Stomach (tissue), 9 donors: Measurements from ENCODE around the gene FAM240B. TPM values are rescaled to one million over a fixed set of nuclear protein-coding genes. Genes with fewer than 3 reads are reported as not detected.

Experiments used
- DNase-seq, 2 donors: peaks; one replicate each; pipeline versions ENCODE4 v3.0.0 to v3.0.0-alpha.2; 2013 to 2019
- H3K27ac ChIP-seq, 5 donors: fragments of 200-600 bp in 4 of 5; sonication (generic) in 4 of 5; one replicate each; pipeline ENCODE4 v1.5.1; 2013 to 2019; ENCODE audit warnings: mild to moderate bottlenecking in 1 of 5, moderate library complexity in 1 of 5
- H3K27me3 ChIP-seq, 3 donors: fragments of 200-600 bp; sonication (generic); one replicate each; pipeline ENCODE4 v1.5.1; 2017 to 2019; ENCODE audit warnings: mixed run types in 1 of 3
- H3K36me3 ChIP-seq, 4 donors: fragments of 200-600 bp; sonication (generic); 1 replicate in 3 of 4; 2 replicates in 1 of 4; pipeline ENCODE4 v1.5.1; 2016 to 2019
- H3K4me1 ChIP-seq, 4 donors: fragments of 200-600 bp; sonication (generic); one replicate each; pipeline ENCODE4 v1.5.1; 2016 to 2019
- H3K4me3 ChIP-seq, 4 donors: fragments of 200-600 bp; sonication (generic) in 3 of 4; one replicate each; pipeline ENCODE4 v1.5.1; 2016 to 2019; ENCODE audit warnings: mild to moderate bottlenecking in 1 of 4
- H3K9me3 ChIP-seq, 4 donors: fragments of 200-600 bp; sonication (generic); one replicate each; pipeline ENCODE4 v1.5.1; 2016 to 2019
- EP300 ChIP-seq: sonication (generic); formaldehyde crosslinking; IDR thresholded peaks from one replicate; pipeline ENCODE4 v1.6.1; 2017; ENCODE audit warnings: antibody characterized with exemption
- POLR2A ChIP-seq, 4 donors: fragments of 450-650 bp; IDR thresholded peaks; one replicate each; pipeline ENCODE4 v1.6.1; 2016; ENCODE audit warnings: antibody characterized with exemption in 4 of 4, control low read depth in 2 of 4, mild to moderate bottlenecking in 1 of 4, moderate library complexity in 1 of 4
- POLR2AphosphoS5 ChIP-seq, 3 donors: sonication (generic); formaldehyde crosslinking; IDR thresholded peaks; one replicate each; pipeline ENCODE4 v1.6.1; 2016; ENCODE audit warnings: antibody characterized with exemption in 3 of 3
- WGBS, 5 donors: extraction: QIAGEN DNeasy Blood & Tissue Kit in 3 of 5; methylation state at CpG; one replicate each; pipeline versions ENCODE4 v1.1.5 to v1.1.7; 2013 to 2018; 5-methylcytosine and 5-hydroxymethylcytosine counted together
- intact Hi-C: fragments of 100-400 bp; cut with DNase I; formaldehyde crosslinking; loops from one replicate; pipeline ENCODE4 v1.15.1; 2023; ENCODE audit warnings: low total_unique reads
- polyA plus RNA-seq, 3 donors: library from polyadenylated mRNA; stranded (reverse); fragments of 200-250 nt; gene quantifications; one replicate each; pipeline ENCODE4 v1.2.3, GENCODE V29; 2013
- total RNA-seq, 5 donors: library from RNA; depleted of rRNA; stranded (reverse); fragments of >200 nt; gene quantifications; one replicate each; pipeline versions ENCODE4 v1.1.0 to v1.2.3, GENCODE V29; 2014 to 2016
- TF ChIP-seq, protein P1 (sequence below), 7 experiments: fragments of 450-650 bp in 4 of 7; fragments of 200-600 bp in 3 of 7; sonication (generic) in 3 of 7; IDR thresholded peaks; one replicate each; pipeline ENCODE4 v1.5.1; 2016 to 2019; ENCODE audit warnings: antibody characterized with exemption in 7 of 7, control low read depth in 2 of 7, mild to moderate bottlenecking in 1 of 7
- donor health status: healthy with polysubstance abuse.
- donor health status: Bipolar disorder and iron deficiency.
- donor health status: healthy.

Gene FAM240B
- total and polyA plus RNA-seq, 8 donors: not detected

DNA sequence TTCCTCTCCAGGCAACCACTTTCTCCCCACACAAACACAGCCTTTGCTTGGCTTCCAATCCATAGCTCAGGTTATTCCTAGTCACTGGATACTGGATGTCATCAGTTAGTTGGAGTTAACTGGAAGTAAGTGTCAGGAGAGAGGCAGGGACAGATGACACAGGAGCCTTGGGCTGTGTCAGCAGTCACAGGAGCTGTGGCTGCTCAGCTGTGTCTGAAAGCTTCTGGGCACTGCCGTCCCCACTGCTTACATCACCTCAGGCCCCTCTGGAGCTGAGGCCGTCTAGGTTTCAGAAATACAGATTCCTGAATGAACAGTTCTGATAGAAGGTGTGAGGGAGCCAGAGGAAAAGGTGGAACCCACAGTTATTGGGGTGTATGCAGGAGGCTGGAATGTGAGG is 17.3 kb upstream of the FAM240B start:
- TF ChIP-seq, protein P1, sequence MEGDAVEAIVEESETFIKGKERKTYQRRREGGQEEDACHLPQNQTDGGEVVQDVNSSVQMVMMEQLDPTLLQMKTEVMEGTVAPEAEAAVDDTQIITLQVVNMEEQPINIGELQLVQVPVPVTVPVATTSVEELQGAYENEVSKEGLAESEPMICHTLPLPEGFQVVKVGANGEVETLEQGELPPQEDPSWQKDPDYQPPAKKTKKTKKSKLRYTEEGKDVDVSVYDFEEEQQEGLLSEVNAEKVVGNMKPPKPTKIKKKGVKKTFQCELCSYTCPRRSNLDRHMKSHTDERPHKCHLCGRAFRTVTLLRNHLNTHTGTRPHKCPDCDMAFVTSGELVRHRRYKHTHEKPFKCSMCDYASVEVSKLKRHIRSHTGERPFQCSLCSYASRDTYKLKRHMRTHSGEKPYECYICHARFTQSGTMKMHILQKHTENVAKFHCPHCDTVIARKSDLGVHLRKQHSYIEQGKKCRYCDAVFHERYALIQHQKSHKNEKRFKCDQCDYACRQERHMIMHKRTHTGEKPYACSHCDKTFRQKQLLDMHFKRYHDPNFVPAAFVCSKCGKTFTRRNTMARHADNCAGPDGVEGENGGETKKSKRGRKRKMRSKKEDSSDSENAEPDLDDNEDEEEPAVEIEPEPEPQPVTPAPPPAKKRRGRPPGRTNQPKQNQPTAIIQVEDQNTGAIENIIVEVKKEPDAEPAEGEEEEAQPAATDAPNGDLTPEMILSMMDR (IDR thresholded peaks at IDR 0.05): no peak
- TF ChIP-seq POLR2AphosphoS5 (IDR thresholded peaks at IDR 0.05): no peak
- TF ChIP-seq POLR2A (IDR thresholded peaks at IDR 0.05): no peak
- no peak for TF ChIP-seq EP300
- H3K27ac ChIP-seq: no peak overlapping the region
- no peak overlapping the region for H3K4me3 ChIP-seq
- intact Hi-C loops: no loop called here
- H3K36me3 ChIP-seq: no peaks in the 10 kb centered on the region
- no peak for DNase-seq
- WGBS, 5 donors: 41 to 73% (median 65%) methylated on average over 2 of the region's 2 CpGs
- no peaks in the 10 kb centered on the region for H3K9me3 ChIP-seq
- no peaks in the 10 kb centered on the region for H3K4me1 ChIP-seq
- H3K27me3 ChIP-seq: no peaks in the 10 kb centered on the region

DNA sequence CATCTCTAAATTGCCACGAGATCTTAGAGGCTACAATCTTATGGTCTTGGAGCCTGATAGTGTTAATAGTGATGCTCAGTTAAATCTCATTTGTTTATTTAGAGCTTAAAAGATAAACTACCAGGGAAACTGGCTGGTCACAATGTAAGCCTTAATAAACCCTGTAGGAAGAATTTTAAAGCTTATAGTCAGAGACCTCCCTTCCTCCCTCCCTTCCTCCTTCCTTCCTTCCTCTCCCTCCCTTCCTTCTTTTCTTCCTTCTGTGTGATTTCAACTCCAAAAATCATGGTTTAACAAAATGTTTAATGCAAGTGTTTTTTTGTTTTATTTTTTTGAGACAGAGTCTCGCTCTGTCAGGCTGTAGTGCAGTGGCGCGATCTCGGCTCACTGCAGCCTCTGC is 14.9 kb upstream of the FAM240B start:
- Histone ChIP-seq H3K27ac (no peak overlapping the region), H3K9me3 (peaks cover 0 to 4% (median 0%) of the 10 kb centered on the region in 4 donors), H3K4me3 (no peak overlapping the region), H3K36me3 (no peaks in the 10 kb centered on the region), H3K4me1 (no peaks in the 10 kb centered on the region), H3K27me3 (peaks cover 0 to 8% (median 0%) of the 10 kb centered on the region in 3 donors)
- no peak for TF ChIP-seq POLR2AphosphoS5 (IDR thresholded peaks at IDR 0.05)
- TF ChIP-seq POLR2A (IDR thresholded peaks at IDR 0.05): no peak
- TF ChIP-seq, protein P1 (IDR thresholded peaks at IDR 0.05): no peak
- no peak for TF ChIP-seq EP300
- intact Hi-C loops: no loop called here
- WGBS, 5 donors: 80 to 88% (median 81%) methylated on average over 5 of the region's 5 CpGs
- no peak for DNase-seq

GRCh38 chr9:38733503-38733902 is 13.6 kb upstream of the FAM240B start:
- H3K27me3 ChIP-seq: peaks cover 0 to 8% (median 0%) of the 10 kb centered on the region in 3 donors
- intact Hi-C loops: no loop called here
- H3K36me3 ChIP-seq: no peaks in the 10 kb centered on the region
- H3K27ac ChIP-seq: no peak overlapping the region
- 73 to 86% (median 79%) methylated on average over 5 to 7 of the region's 7 CpGs for WGBS, 5 donors
- no peak overlapping the region for H3K4me3 ChIP-seq
- TF ChIP-seq, protein P1 (IDR thresholded peaks at IDR 0.05): no peak
- no peak for TF ChIP-seq POLR2AphosphoS5 (IDR thresholded peaks at IDR 0.05)
- no peak for DNase-seq
- H3K9me3 ChIP-seq: peaks cover 0 to 4% (median 0%) of the 10 kb centered on the region in 4 donors
- H3K4me1 ChIP-seq: no peaks in the 10 kb centered on the region

DNA sequence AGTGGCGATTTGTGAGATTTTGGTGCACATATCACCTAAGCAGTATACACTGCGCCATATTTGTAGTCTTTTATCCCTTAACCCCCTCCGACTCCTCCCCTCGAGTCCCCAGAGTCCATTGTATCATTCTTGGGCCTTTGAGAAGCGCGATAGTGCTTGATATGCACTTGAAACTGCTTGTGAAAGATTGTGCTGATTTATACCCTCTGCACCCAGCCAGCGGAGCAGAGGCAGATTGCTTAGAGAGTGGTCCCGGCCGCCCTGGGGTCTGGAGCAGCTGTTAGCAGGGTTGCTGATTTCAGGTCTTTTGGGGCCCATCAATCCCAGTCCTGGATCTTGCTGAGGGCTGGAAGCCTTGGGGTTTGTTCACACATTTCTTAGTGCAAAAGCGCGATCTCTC is 13.0 kb upstream of the FAM240B start:
- TF ChIP-seq EP300 (no peak), POLR2A (IDR thresholded peaks at IDR 0.05) (no peak), POLR2AphosphoS5 (IDR thresholded peaks at IDR 0.05) (no peak)
- TF ChIP-seq, protein P1 (IDR thresholded peaks at IDR 0.05): no peak
- no peaks in the 10 kb centered on the region for H3K4me1 ChIP-seq
- intact Hi-C loops: no loop called here
- no peak overlapping the region for H3K4me3 ChIP-seq
- no peak for DNase-seq
- H3K27ac ChIP-seq: no peak overlapping the region
- H3K9me3 ChIP-seq: peaks cover 0 to 4% (median 0%) of the 10 kb centered on the region in 4 donors
- H3K36me3 ChIP-seq: no peaks in the 10 kb centered on the region
- peaks cover 0 to 8% (median 0%) of the 10 kb centered on the region in 3 donors for H3K27me3 ChIP-seq
- WGBS, 5 donors: 80 to 93% (median 89%) methylated on average over 11 of the region's 11 CpGs
